Keratinocyte (primary cell): ENCODE data around the gene NOP14. TPM values are rescaled to one million over a fixed set of nuclear protein-coding genes. Genes with fewer than 3 reads are reported as not detected.

ENCODE experiments used
- DNase-seq: peaks from one replicate; pipeline ENCODE4 v3.0.0-alpha.2; 2011; ENCODE audit warnings: low read depth, missing footprints, low spot score
- FAIRE-seq: peaks from 2 replicates; lab custom pipeline; 2011; peaks lifted over from hg19 to GRCh38; lab: Jason Lieb, UNC
- H2AFZ ChIP-seq: 2 replicates; pipeline ENCODE4 v1.6.0; 2012; ENCODE audit warnings: low read length, control low read depth, inconsistent platforms; ENCODE audit not compliant: control insufficient read depth
- H3K27ac ChIP-seq: 2 replicates; pipeline ENCODE4 v1.5.1; 2011; ENCODE audit warnings: low read length; ENCODE audit not compliant: control insufficient read depth, insufficient read depth
- H3K27me3 ChIP-seq: 3 replicates; pipeline ENCODE4 v1.6.0; 2011; ENCODE audit warnings: low read length; ENCODE audit not compliant: control insufficient read depth, insufficient read depth; ENCODE audit errors: extremely low read depth
- H3K36me3 ChIP-seq, 2 experiments: 2 replicates in 1 of 2; 3 replicates in 1 of 2; pipeline ENCODE4 v1.5.1; 2011; ENCODE audit warnings: low read length in 2 of 2, mild to moderate bottlenecking in 1 of 2; ENCODE audit not compliant: control insufficient read depth in 2 of 2, insufficient read depth in 2 of 2; ENCODE audit errors: extremely low read depth in 1 of 2
- H3K4me1 ChIP-seq: 3 replicates; pipeline ENCODE4 v1.5.1; 2011; ENCODE audit warnings: low read length; ENCODE audit not compliant: control insufficient read depth, insufficient read depth; ENCODE audit errors: extremely low read depth
- H3K4me2 ChIP-seq: 3 replicates; pipeline ENCODE4 v1.6.0; 2011; ENCODE audit warnings: low read depth, low read length; ENCODE audit not compliant: control insufficient read depth, insufficient read depth; ENCODE audit errors: extremely low read depth
- H3K4me3 ChIP-seq, 3 experiments: fragments of 200-600 bp in 1 of 3; sonication (generic) in 1 of 3; 2 replicates in 2 of 3; 3 replicates in 1 of 3; pipeline ENCODE4 v1.5.1; 2011 to 2016; ENCODE audit warnings: low read length in 3 of 3, mild to moderate bottlenecking in 3 of 3, control low read depth in 2 of 3, inconsistent platforms in 1 of 3, low read depth in 1 of 3, mixed read lengths in 1 of 3, mixed run types in 1 of 3, moderate library complexity in 1 of 3; ENCODE audit not compliant: control insufficient read depth in 2 of 3, insufficient read depth in 2 of 3; ENCODE audit errors: extremely low read depth in 1 of 3
- H3K79me2 ChIP-seq: 2 replicates; pipeline ENCODE4 v1.6.0; 2012; ENCODE audit warnings: low read length; ENCODE audit not compliant: control insufficient read depth, insufficient read depth
- H3K9ac ChIP-seq: 3 replicates; pipeline ENCODE4 v1.6.0; 2011; ENCODE audit warnings: low read length; ENCODE audit not compliant: control insufficient read depth, insufficient read depth; ENCODE audit errors: extremely low read depth
- H3K9me1 ChIP-seq: 3 replicates; pipeline ENCODE4 v1.6.0; 2011; ENCODE audit warnings: low read length; ENCODE audit not compliant: control insufficient read depth, insufficient read depth; ENCODE audit errors: extremely low read depth
- H3K9me3 ChIP-seq: 2 replicates; pipeline ENCODE4 v1.5.1; 2012; ENCODE audit warnings: low read depth, low read length; ENCODE audit not compliant: control insufficient read depth
- H4K20me1 ChIP-seq: 3 replicates; pipeline ENCODE4 v1.6.0; 2011; ENCODE audit warnings: low read length; ENCODE audit not compliant: control insufficient read depth, insufficient read depth; ENCODE audit errors: extremely low read depth
- EZH2 ChIP-seq: IDR thresholded peaks from one replicate; pipeline ENCODE4 v1.6.1; 2012; ENCODE audit warnings: inconsistent platforms, mild to moderate bottlenecking, low read length, moderate library complexity
- dilution Hi-C: fragments of 300-500 bp; cut with MboI; formaldehyde crosslinking; loops from one replicate; pipeline ENCODE4 v1.7.0; 2020; ENCODE audit warnings: low sequenced_read_pairs; ENCODE audit not compliant: extremely low pct_ligation_motif_present
- polyA plus RNA-seq, 5 experiments: library from polyadenylated mRNA; depleted of rRNA in 3 of 5; stranded (reverse) in 3 of 5; stranded (forward) in 1 of 5; unstranded in 1 of 5; fragments of >200 nt; gene quantifications; 1 replicate in 1 of 5; 2 replicates in 3 of 5; 3 replicates in 1 of 5; pipeline versions ENCODE4 v1.2.1 to v1.2.3, GENCODE V29; 2011 to 2012; ENCODE audit warnings: missing spikeins in 2 of 5, low read depth in 1 of 5, low replicate concordance in 1 of 5
- TF ChIP-seq, protein P1 (sequence below), 3 experiments: IDR thresholded peaks in 1 of 3; conservative IDR thresholded peaks in 1 of 3; optimal IDR thresholded peaks in 1 of 3; 2 replicates in 2 of 3; 3 replicates in 1 of 3; pipeline versions ENCODE3 to v1.5.1; 2011; ENCODE audit warnings: low read length in 3 of 3, mild to moderate bottlenecking in 3 of 3, moderate library complexity in 2 of 3, control low read depth in 1 of 3, inconsistent platforms in 1 of 3; ENCODE audit not compliant: insufficient read depth in 2 of 3; ENCODE audit errors: extremely low read depth in 1 of 3

The NOP14 gene
- polyA plus RNA-seq, 1 donor (not counting 4 experiments of a cell fraction or from before 2014, with no cell fraction given) = 21.8 TPM

DNA sequence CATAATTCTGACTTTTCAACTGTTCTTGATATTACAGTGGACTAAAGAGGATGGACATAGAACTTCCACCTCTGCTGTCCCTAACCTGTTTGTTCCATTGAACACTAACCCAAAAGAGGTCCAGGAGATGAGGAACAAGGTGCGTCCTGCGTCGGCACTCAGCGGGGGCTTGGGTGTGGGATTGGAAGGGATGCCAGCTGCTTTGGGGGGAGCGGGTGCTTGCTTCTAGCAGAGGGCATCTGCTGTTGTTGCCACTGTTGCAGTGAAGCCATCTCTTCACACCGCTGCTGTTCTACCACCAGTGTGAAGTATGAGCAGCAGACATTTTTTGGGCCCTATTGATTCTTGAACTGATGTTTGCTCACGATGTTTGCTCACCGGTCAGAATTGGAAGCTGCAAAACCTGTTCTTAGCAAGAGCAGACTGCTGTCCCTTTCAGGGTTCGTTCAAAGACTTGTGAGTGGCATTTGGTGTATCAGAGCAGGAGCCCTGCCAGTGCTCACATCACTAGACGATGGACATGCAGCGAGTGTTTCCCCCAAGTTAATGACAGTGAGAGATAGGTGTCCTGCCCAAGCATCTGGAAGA is 55.4 kb downstream of the NOP14 start:
- Histone ChIP-seq H3K9me1 (no peaks in the 10 kb centered on the region), H3K4me1 (no peaks in the 10 kb centered on the region), H3K79me2 (no peaks in the 10 kb centered on the region), H3K9me3 (no peaks in the 10 kb centered on the region), H3K27ac (no peak overlapping the region), H3K27me3 (no peaks in the 10 kb centered on the region), H3K36me3 (peaks cover 42 to 54% of the 10 kb centered on the region in 2 experiments), H4K20me1 (no peaks in the 10 kb centered on the region), H2AFZ (no peak overlapping the region), H3K9ac (no peak overlapping the region), H3K4me2 (no peak overlapping the region), H3K4me3 (no peak overlapping the region)
- no peak for DNase-seq
- dilution Hi-C loops = no loop called here
- FAIRE-seq = no peak
- TF ChIP-seq EZH2 = no peak
- TF ChIP-seq, protein P1, sequence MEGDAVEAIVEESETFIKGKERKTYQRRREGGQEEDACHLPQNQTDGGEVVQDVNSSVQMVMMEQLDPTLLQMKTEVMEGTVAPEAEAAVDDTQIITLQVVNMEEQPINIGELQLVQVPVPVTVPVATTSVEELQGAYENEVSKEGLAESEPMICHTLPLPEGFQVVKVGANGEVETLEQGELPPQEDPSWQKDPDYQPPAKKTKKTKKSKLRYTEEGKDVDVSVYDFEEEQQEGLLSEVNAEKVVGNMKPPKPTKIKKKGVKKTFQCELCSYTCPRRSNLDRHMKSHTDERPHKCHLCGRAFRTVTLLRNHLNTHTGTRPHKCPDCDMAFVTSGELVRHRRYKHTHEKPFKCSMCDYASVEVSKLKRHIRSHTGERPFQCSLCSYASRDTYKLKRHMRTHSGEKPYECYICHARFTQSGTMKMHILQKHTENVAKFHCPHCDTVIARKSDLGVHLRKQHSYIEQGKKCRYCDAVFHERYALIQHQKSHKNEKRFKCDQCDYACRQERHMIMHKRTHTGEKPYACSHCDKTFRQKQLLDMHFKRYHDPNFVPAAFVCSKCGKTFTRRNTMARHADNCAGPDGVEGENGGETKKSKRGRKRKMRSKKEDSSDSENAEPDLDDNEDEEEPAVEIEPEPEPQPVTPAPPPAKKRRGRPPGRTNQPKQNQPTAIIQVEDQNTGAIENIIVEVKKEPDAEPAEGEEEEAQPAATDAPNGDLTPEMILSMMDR (optimal IDR thresholded peaks at IDR 0.05 in 1 of 3, IDR thresholded peaks at IDR 0.05 in 1 of 3, conservative IDR thresholded peaks at IDR 0.05 in 1 of 3; ENCODE audit: extremely low read depth in 1 of 3, insufficient read depth in 2 of 3, low read length in 3 of 3) = no peak

- FAIRE-seq = no peak
Measured at GRCh38 chr4:2907226-2907625, 56.0 kb downstream of the NOP14 start.

More at GRCh38 chr4:2907226-2907625, 56.0 kb downstream of the NOP14 start:
- no peaks in the 10 kb centered on the region for H3K79me2 ChIP-seq
- no peak for TF ChIP-seq EZH2
- TF ChIP-seq, protein P1 (optimal IDR thresholded peaks at IDR 0.05 in 1 of 3, IDR thresholded peaks at IDR 0.05 in 1 of 3, conservative IDR thresholded peaks at IDR 0.05 in 1 of 3; ENCODE audit: extremely low read depth in 1 of 3, insufficient read depth in 2 of 3, low read length in 3 of 3) = no peak
- no peak overlapping the region for H2AFZ ChIP-seq
- H3K9ac ChIP-seq = no peak overlapping the region
- H3K4me2 ChIP-seq = no peak overlapping the region
- no peak overlapping the region for H3K4me3 ChIP-seq
- H3K36me3 ChIP-seq = peaks cover 40 to 54% of the 10 kb centered on the region in 2 experiments
- no peaks in the 10 kb centered on the region for H3K9me3 ChIP-seq
- H4K20me1 ChIP-seq = no peaks in the 10 kb centered on the region
- no peak overlapping the region for H3K27ac ChIP-seq
- H3K27me3 ChIP-seq = no peaks in the 10 kb centered on the region
- H3K9me1 ChIP-seq = no peaks in the 10 kb centered on the region
- no peaks in the 10 kb centered on the region for H3K4me1 ChIP-seq
- dilution Hi-C loops = no loop called here
- DNase-seq = no peak
